Measurements from ENCODE around the gene CCL2.

CCL2 gene

DNA sequence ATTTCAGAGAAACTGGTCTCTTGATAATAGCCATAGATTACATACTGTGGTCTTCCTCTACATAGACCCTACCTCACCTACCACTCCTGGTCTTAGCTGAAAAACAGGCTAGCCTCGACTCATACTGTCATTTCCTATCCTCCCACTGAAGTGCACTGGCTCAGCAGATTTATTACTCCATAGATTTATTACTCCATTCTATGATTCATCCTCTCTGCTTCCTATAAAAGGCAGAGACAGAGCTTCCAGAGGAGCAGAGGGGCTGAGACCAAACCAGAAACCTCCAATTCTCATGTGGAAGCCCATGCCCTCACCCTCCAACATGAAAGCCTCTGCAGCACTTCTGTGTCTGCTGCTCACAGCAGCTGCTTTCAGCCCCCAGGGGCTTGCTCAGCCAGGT, 14.9 kb downstream of the CCL2 start, which contains the start of gene CCL7:
TSS of gene CCL7 (plus strand) at position 253 of the 400 bp plus-strand sequence. CDS start at position 323, 70 bp downstream.
- H3K9me3 Mint-ChIP-seq (ENCODE audit: low read depth) = no peaks in the 10 kb centered on the region
- no peaks in the 10 kb centered on the region for H3K36me3 Mint-ChIP-seq

DNA sequence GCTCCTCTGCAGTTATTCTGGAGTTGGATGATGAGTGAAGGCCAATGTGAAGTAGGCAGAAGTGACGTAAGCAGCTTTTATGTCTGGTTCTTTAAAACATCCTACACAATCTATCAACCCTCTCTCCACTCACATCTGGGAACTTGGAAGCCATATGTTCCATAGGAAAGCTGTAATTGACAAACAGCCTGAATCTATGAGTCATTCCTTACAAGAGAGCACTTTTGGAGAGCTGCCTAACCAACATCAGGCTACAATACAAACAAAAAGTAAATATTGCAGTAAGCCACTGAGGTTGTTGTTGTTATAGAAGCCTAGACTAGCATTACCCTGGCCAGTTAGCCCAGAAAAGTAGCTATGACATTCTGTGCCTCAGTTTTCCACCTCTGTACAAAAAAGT, 20.8 kb downstream of the CCL2 start:
- H3K27me3 Mint-ChIP-seq = peaks cover 24% of the 10 kb centered on the region
- H3K27ac Mint-ChIP-seq = no peak overlapping the region
- H3K9me3 Mint-ChIP-seq (ENCODE audit: low read depth) = no peaks in the 10 kb centered on the region
- no peaks in the 10 kb centered on the region for H3K36me3 Mint-ChIP-seq
- no peaks in the 10 kb centered on the region for H3K4me1 Mint-ChIP-seq (ENCODE audit: low read depth)
- no peak overlapping the region for H3K4me3 Mint-ChIP-seq

More for the DNA sequence above, 14.9 kb downstream of the CCL2 start, which contains the start of gene CCL7:
- H3K4me1 Mint-ChIP-seq (ENCODE audit: low read depth) = no peaks in the 10 kb centered on the region
- peaks cover 15% of the 10 kb centered on the region for H3K27me3 Mint-ChIP-seq
- H3K4me3 Mint-ChIP-seq = no peak within 1 kb of the TSS
- no peak within 1 kb of the TSS for H3K27ac Mint-ChIP-seq

GRCh38 chr17:34276826-34277225, 21.7 kb downstream of the CCL2 start:
- peaks cover 23% of the 10 kb centered on the region for H3K27me3 Mint-ChIP-seq
- H3K36me3 Mint-ChIP-seq = no peaks in the 10 kb centered on the region
- no peak overlapping the region for H3K27ac Mint-ChIP-seq
- H3K9me3 Mint-ChIP-seq (ENCODE audit: low read depth) = no peaks in the 10 kb centered on the region
- no peak overlapping the region for H3K4me3 Mint-ChIP-seq
- no peaks in the 10 kb centered on the region for H3K4me1 Mint-ChIP-seq (ENCODE audit: low read depth)

GRCh38 chr17:34283571-34283970, 28.5 kb downstream of the CCL2 start:
- H3K4me1 Mint-ChIP-seq (ENCODE audit: low read depth) = no peaks in the 10 kb centered on the region

GRCh38 chr17:34285286-34285792, 30.3 kb downstream of the CCL2 start, which contains the start of gene CCL11:
CCL11 (plus strand) TSS chr17:34285742; CDS start chr17:34285809, 67 bp downstream.
- no peaks in the 10 kb centered on the region for H3K36me3 Mint-ChIP-seq
- H3K4me1 Mint-ChIP-seq (ENCODE audit: low read depth) = no peaks in the 10 kb centered on the region
- H3K4me3 Mint-ChIP-seq = no peak within 1 kb of the TSS
- no peaks in the 10 kb centered on the region for H3K9me3 Mint-ChIP-seq (ENCODE audit: low read depth)
- H3K27ac Mint-ChIP-seq = no peak within 1 kb of the TSS
- H3K27me3 Mint-ChIP-seq = peaks cover 3% of the 10 kb centered on the region

More at GRCh38 chr17:34283571-34283970, 28.5 kb downstream of the CCL2 start:
- no peak overlapping the region for H3K4me3 Mint-ChIP-seq
- H3K36me3 Mint-ChIP-seq = no peaks in the 10 kb centered on the region
- H3K9me3 Mint-ChIP-seq (ENCODE audit: low read depth) = no peaks in the 10 kb centered on the region
- no peak overlapping the region for H3K27ac Mint-ChIP-seq
- peaks cover 11% of the 10 kb centered on the region for H3K27me3 Mint-ChIP-seq

GRCh38 chr17:34287875-34288274, 32.8 kb downstream of the CCL2 start:
- no peak overlapping the region for H3K27ac Mint-ChIP-seq
- no peak overlapping the region for H3K4me3 Mint-ChIP-seq
- no peaks in the 10 kb centered on the region for H3K9me3 Mint-ChIP-seq (ENCODE audit: low read depth)
- H3K4me1 Mint-ChIP-seq (ENCODE audit: low read depth) = no peaks in the 10 kb centered on the region
- H3K27me3 Mint-ChIP-seq = peaks cover 4% of the 10 kb centered on the region
- no peaks in the 10 kb centered on the region for H3K36me3 Mint-ChIP-seq

DNA sequence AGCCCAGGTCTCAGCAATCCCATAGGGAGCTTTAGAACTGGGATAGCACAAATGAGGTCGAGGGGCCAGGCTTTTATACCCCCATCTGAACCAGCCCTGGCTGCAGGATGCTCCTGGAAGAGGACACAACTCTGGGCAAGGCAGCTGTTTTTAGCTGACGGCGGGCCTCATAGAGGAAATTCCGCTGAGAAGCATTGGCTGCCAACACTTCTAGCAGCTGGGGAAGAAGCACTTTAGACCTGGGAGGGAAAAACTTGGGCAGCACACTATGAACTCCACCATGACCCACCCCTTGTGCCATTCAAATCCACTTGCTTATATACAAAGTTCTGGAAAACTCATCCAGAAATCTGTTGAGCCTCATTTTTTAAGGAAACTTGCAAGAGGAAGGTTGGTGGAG, 35.5 kb downstream of the CCL2 start:
- no peak overlapping the region for H3K4me3 Mint-ChIP-seq
- no peaks in the 10 kb centered on the region for H3K4me1 Mint-ChIP-seq (ENCODE audit: low read depth)
- H3K27me3 Mint-ChIP-seq = peaks cover 4% of the 10 kb centered on the region
- no peaks in the 10 kb centered on the region for H3K36me3 Mint-ChIP-seq
- H3K27ac Mint-ChIP-seq = no peak overlapping the region
- no peaks in the 10 kb centered on the region for H3K9me3 Mint-ChIP-seq (ENCODE audit: low read depth)

DNA sequence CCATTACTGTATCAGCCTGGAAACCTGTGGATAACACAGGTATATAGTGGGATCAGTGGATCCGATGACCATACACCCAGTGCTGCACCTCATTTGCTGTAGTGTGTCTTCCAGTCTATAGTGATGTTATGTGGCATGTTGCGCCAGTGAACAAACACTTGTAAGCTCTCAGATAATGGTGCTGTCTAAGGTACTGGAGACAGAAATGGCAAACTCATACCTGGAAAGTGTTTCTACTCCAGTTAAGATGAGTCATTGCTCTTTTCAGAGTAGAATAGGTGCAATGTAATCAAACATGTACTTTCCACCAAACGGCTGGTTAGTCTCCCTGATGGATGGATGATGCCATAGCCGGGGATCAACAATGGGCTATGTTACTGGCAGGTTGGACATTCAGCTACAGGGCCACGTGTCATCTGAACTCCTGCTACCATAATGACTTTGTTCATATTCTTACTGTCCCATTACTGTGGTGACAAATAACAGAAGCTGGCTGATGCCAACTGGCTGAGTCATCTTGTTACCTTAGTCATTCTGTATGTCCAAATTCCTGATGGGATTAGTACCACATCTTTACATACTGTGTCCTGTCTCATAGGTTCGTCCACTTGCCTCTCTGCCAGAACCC, 36.8 kb downstream of the CCL2 start:
- Mint-ChIP-seq H3K36me3 (no peaks in the 10 kb centered on the region), H3K4me3 (no peak overlapping the region), H3K4me1 (ENCODE audit: low read depth) (no peaks in the 10 kb centered on the region), H3K9me3 (ENCODE audit: low read depth) (no peaks in the 10 kb centered on the region), H3K27ac (no peak overlapping the region), H3K27me3 (peaks cover 6% of the 10 kb centered on the region)

DNA sequence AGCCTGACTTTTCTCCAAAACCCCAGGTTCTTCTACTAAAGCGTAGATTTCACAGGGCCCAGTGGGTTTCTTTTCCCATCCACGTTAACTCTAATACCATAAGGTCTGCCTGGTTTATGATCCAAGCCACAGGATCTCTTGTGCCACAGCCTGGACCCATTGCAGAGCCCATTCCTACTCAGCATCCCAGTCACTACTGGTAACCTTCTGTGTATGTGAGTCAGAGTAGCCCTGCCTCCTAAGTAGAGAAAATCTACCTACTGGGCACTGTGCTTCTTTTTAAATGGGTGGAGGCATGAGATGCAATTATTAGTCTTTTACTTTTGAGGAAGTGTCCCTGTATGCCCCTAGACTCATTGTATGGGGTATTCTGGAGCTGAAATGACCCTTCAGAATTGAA, 43.9 kb downstream of the CCL2 start:
- Mint-ChIP-seq H3K9me3 (ENCODE audit: low read depth) (no peaks in the 10 kb centered on the region), H3K4me3 (no peak overlapping the region), H3K27me3 (peaks cover 11% of the 10 kb centered on the region), H3K27ac (no peak overlapping the region), H3K4me1 (ENCODE audit: low read depth) (no peaks in the 10 kb centered on the region), H3K36me3 (no peaks in the 10 kb centered on the region)

GRCh38 chr17:34299956-34300577, 45.0 kb downstream of the CCL2 start:
- peaks cover 12% of the 10 kb centered on the region for H3K27me3 Mint-ChIP-seq
- no peaks in the 10 kb centered on the region for H3K4me1 Mint-ChIP-seq (ENCODE audit: low read depth)
- H3K9me3 Mint-ChIP-seq (ENCODE audit: low read depth) = no peaks in the 10 kb centered on the region
- H3K36me3 Mint-ChIP-seq = no peaks in the 10 kb centered on the region
- no peak overlapping the region for H3K27ac Mint-ChIP-seq
- H3K4me3 Mint-ChIP-seq = no peak overlapping the region

DNA sequence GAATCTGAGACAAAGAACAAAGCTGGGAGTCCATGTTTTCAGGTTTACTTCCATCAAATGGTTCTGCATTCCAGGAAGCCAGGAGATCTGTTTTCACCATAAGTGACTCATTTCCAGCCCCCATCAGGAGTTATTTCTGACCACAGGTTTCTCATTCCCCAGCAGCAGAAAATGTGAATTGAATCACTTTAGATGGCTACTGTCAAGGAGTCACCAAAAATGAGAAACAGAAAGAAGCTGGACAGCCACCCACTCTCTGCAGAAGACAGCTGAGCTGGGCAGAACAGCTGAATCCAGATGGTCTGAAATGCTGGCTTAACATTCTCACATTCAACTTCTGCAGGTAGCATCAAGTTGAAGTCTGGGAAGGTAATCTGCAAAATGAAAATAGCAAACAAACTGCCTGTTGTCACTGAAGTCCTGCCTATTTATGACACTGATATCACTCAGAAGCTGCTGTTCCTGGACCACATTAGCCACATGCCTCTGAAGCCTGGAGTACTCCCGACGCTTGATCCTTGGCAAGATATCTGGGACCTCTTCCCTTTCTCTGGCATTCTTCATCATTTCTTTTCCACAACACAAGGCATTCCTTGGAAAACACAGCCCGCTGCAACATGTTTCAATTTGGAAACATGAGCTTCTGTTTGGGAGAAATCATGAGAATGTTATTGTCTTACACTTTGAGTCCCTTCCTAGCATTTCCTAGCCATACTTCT, 45.7 kb downstream of the CCL2 start:
- Mint-ChIP-seq H3K4me1 (ENCODE audit: low read depth) (no peaks in the 10 kb centered on the region), H3K27me3 (peaks cover 14% of the 10 kb centered on the region), H3K4me3 (no peak overlapping the region), H3K36me3 (no peaks in the 10 kb centered on the region), H3K9me3 (ENCODE audit: low read depth) (no peaks in the 10 kb centered on the region), H3K27ac (no peak overlapping the region)

DNA sequence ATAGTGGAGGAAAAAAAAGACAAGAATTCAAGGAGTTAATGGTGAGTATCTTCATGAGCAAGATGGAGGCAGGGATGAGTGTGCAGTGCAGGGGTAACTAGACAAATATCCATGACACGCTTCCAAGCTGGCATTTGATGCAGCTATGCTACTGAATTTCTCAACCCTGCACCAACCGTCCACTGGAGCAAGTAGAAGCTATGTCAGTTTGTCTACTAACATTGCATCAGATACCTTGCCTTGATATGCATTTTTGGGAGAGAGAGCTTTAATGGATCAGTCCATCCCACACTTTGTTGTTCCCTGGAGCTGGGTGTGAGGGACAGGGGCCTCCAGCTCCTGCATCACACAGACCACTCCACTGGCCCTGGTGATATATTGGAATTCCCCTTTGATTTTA, 46.9 kb downstream of the CCL2 start:
- H3K27ac Mint-ChIP-seq = no peak overlapping the region
- H3K9me3 Mint-ChIP-seq (ENCODE audit: low read depth) = no peaks in the 10 kb centered on the region
- H3K36me3 Mint-ChIP-seq = no peaks in the 10 kb centered on the region
- no peak overlapping the region for H3K4me3 Mint-ChIP-seq
- H3K4me1 Mint-ChIP-seq (ENCODE audit: low read depth) = no peaks in the 10 kb centered on the region
- H3K27me3 Mint-ChIP-seq = peaks cover 17% of the 10 kb centered on the region

DNA sequence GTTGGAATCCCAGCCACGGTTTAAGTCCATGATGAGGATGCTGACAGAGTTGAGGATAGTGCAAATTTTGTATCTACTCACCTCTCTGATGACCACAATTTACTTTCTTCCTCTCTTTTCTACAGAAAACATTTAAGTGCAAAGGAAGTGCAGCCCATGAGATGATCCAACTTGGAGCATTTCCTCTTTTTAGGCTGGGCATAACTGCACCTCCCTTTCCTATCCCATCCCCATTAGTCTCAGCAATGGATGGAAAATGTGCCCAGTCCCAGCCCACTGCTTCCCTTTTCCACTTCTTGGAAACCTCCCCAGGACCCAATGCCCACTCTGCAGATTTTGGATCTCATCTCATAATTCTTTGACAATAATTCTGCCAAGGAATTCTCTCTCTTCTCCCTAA, 47.6 kb downstream of the CCL2 start:
- H3K27me3 Mint-ChIP-seq = peaks cover 17% of the 10 kb centered on the region
- no peaks in the 10 kb centered on the region for H3K9me3 Mint-ChIP-seq (ENCODE audit: low read depth)
- H3K27ac Mint-ChIP-seq = no peak overlapping the region
- H3K4me1 Mint-ChIP-seq (ENCODE audit: low read depth) = no peaks in the 10 kb centered on the region
- H3K36me3 Mint-ChIP-seq = no peaks in the 10 kb centered on the region
- H3K4me3 Mint-ChIP-seq = no peak overlapping the region

- no peak overlapping the region for H3K4me3 Mint-ChIP-seq
- H3K9me3 Mint-ChIP-seq (ENCODE audit: low read depth) = no peaks in the 10 kb centered on the region
- H3K27ac Mint-ChIP-seq = no peak overlapping the region
- peaks cover 13% of the 10 kb centered on the region for H3K27me3 Mint-ChIP-seq
- H3K4me1 Mint-ChIP-seq (ENCODE audit: low read depth) = no peaks in the 10 kb centered on the region
- no peaks in the 10 kb centered on the region for H3K36me3 Mint-ChIP-seq
These were observed 48.5 kb downstream of the CCL2 start for GRCh38 chr17:34303606-34304005.

GRCh38 chr17:34305061-34305460, 50.0 kb downstream of the CCL2 start:
- H3K27ac Mint-ChIP-seq = no peak overlapping the region
- peaks cover 7% of the 10 kb centered on the region for H3K27me3 Mint-ChIP-seq
- no peaks in the 10 kb centered on the region for H3K9me3 Mint-ChIP-seq (ENCODE audit: low read depth)
- H3K4me3 Mint-ChIP-seq = no peak overlapping the region
- H3K36me3 Mint-ChIP-seq = no peaks in the 10 kb centered on the region
- no peaks in the 10 kb centered on the region for H3K4me1 Mint-ChIP-seq (ENCODE audit: low read depth)
